Measurements from ENCODE around the gene PCAT7.

- TF ChIP-seq EZH2 (IDR thresholded peaks at IDR 0.05; ENCODE audit: insufficient read depth, poor library complexity, severe bottlenecking), result no peak
- TF ChIP-seq EZH2phosphoT487 (IDR thresholded peaks at IDR 0.05; ENCODE audit: insufficient read depth, low read depth), result no peak
Measured at GRCh38 chr9:94612071-94612470, 57.2 kb downstream of the PCAT7 start.
